Choroid plexus epithelial cell (primary cell): ENCODE measurements around the gene RFPL4A.

Experiments used
- DNase-seq: peaks from one replicate; pipeline ENCODE4 v3.0.0-alpha.2; 2010; ENCODE audit warnings: low read depth
- H3K4me3 ChIP-seq: 2 replicates; pipeline ENCODE4 v1.5.1; 2011; ENCODE audit warnings: low read depth, mild to moderate bottlenecking, control low read depth, low read length, moderate library complexity
- CTCF ChIP-seq: conservative IDR thresholded peaks from 2 replicates; pipeline ENCODE4 v1.5.1; 2011; ENCODE audit warnings: low read depth, mild to moderate bottlenecking, control low read depth, inconsistent platforms, low read length, moderate library complexity

The RFPL4A gene

DNA sequence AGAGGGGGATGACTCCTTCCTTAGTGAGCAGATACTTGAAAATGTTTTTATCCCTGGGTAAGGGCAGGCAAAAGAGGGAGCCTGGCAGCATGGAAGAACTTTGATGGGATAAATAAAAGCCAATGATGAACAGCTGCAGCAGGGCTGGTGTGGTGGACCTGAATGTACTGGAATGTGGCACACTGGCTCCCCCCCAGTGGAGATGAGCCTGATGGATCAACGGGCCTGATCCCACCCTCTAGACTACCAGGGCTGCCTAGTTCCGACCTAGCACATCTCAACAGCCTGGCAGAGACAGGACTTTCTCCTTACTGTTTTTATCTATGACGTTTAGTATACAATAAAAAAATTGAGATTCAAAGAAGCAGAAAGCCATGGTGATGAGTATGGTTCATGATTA, 52.4 kb downstream of the RFPL4A start:
- DNase-seq = no peak
- no peak overlapping the region for H3K4me3 ChIP-seq
- no peak for TF ChIP-seq CTCF

- DNase-seq = no peak
- no peak overlapping the region for H3K4me3 ChIP-seq
- TF ChIP-seq CTCF = no peak
These were observed 53.6 kb downstream of the RFPL4A start for GRCh38 chr19:55812449-55812848.
